GM21825 (cell line): ENCODE results near the gene MRC1.
"Not testable (repeated sequence)": the region's sequence is repeated elsewhere in the genome, so short reads cannot be mapped to it uniquely, and the experiment has no call there.

Source experiments
- ATAC-seq: cut with Tn5 transposase; IDR thresholded peaks from one replicate; pipeline ENCODE4 v1.9.1; 2021; ENCODE audit warnings: mild to moderate bottlenecking, moderate library complexity; ENCODE audit not compliant: unreplicated experiment

Gene MRC1

GRCh38 chr10:17891435-17891834 is 82.3 kb downstream of the MRC1 start:
- ATAC-seq = no peak

GRCh38 chr10:17904564-17904963 is 95.4 kb downstream of the MRC1 start:
- ATAC-seq = no peak

DNA sequence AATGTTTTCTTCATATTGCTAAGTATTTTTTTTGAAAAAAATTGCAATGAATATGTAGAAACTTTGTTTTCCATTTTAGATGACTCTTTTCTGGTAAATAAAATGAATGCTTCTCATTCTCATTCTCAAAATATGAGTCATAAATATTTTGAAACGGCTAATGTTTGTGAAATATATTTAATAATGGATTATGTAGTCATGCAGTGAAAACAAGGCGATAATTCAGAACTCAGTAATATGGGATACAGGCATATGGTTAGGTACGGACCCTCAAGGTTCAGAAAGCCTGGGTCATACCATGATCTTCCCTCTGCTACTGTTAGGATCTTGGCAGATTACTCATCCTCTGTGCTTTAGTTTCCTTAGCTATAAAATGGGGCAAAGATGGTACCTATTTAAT is 96.3 kb downstream of the MRC1 start:
- ATAC-seq = no peak

- ATAC-seq = no peak
These were observed 96.9 kb downstream of the MRC1 start for GRCh38 chr10:17906002-17906401.

- ATAC-seq = no peak
These were observed 98.5 kb downstream of the MRC1 start for GRCh38 chr10:17907641-17908040.

DNA sequence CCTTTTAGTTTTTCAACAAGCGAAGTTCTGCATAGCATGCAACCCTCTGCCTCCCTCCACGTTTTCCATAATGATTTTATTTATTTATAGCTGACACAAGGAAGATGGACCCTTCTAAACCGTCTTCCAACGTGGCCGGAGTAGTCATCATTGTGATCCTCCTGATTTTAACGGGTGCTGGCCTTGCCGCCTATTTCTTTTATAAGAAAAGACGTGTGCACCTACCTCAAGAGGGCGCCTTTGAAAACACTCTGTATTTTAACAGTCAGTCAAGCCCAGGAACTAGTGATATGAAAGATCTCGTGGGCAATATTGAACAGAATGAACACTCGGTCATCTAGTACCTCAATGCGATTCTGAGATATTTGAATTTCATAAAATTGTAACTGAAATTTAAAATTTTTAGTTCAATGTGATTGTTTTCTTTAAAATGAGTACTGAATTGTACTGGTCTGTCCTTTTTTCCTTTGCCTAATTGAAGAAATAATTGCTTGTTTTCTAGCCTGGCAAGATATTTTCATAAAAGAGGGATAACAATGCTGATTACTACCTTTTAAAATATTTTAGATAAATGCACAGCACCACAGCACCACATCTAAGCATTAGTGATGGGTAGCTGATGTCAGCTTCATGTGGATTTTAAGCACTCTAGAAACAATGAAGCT is 101.1 kb downstream of the MRC1 start:
- peak; percentile 77 for ATAC-seq

DNA sequence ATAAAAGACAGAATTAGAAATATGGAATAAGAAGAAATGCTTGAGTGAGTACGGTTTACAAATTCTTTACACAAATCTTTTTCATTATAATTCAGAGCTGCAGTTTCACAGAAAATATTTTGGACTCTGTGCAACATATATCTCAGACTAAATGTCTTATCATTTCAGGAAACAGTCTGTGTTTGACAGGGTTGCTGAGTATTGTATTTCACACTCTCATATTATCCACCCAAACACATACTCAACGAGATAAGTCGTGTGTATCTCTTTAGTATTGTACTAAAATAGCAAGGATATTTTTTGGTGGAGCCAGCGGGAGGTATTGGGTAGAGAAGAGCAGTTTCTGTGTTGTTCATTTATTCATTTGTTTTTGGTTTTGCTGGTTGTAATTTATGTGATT is 103.6 kb downstream of the MRC1 start:
- no peak for ATAC-seq

- no peak for ATAC-seq
These were observed 104.5 kb downstream of the MRC1 start for GRCh38 chr10:17913604-17914003.

- ATAC-seq = no peak
These were observed 105.3 kb downstream of the MRC1 start for GRCh38 chr10:17914169-17915045.

DNA sequence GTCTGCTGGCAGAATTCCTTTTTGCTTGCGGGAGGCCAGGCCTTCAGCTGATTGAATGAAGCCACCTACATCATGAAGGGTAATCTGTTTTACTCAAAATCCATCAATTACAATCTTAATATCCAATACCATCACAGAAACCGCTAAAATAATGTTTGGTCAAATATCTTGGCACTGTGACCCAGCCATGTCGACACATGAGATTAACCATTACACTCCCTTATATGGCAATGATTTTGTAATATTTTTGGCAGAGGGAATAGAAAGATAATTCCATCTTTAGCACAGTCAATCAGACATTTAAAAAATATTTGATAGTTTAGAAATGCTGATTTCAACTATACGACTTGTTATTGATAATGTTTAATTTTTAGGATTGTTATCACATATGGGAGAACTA is 106.0 kb downstream of the MRC1 start:
- ATAC-seq = no peak

DNA sequence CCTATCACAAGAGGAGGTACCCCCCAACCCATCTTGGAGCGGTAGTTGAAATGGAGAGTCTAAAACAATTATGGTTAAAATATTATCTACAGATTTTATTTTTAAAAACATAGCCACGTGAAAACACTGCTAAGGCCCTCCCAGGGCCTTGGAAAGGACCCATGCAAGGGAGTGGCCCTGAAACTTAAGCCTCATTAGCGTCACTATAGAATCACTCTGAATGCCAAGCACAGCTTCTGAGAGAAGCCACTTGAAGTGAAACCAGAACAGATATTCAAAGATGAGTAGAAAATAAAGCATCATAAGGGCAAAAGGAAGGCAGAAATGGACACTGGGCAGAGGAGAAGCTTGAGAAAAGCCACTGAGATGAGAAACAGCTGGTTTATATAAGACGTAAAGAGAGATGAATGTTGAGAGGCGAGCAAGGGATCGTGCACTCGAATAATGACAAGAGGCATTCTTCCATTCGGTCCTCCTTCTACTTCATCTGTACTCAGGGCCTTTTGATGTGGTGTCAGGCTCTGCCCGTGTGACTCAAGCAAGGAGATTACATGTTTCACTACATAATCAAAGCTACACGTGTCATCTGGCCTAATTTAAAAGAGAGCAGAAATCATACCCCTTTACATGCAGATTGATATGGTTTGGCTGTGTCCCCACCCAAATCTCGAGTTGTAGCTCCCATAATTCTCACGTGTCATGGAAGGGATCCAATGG is 109.2 kb downstream of the MRC1 start:
- ATAC-seq = no peak

DNA sequence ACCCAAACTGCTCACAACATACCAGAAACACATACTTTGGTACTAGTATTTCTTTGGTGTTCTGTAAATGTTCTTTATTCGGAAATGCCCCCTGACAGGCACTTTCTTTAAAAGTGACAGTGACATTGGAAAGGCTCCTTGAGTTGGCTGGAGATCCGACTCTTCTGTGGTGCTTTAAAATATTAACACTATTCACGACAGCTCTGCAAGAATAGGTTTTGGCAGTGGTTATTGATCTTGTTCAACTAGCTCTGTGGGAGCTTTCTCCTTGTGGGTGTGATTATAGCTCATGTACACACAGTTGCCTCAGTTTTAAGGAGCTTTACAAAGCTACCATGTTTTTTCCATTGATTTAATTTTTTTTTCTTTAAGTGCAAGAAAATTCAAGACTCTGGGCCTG is 112.2 kb downstream of the MRC1 start:
- no peak for ATAC-seq

- no peak for ATAC-seq
These were observed 114.6 kb downstream of the MRC1 start for GRCh38 chr10:17923728-17924127.

DNA sequence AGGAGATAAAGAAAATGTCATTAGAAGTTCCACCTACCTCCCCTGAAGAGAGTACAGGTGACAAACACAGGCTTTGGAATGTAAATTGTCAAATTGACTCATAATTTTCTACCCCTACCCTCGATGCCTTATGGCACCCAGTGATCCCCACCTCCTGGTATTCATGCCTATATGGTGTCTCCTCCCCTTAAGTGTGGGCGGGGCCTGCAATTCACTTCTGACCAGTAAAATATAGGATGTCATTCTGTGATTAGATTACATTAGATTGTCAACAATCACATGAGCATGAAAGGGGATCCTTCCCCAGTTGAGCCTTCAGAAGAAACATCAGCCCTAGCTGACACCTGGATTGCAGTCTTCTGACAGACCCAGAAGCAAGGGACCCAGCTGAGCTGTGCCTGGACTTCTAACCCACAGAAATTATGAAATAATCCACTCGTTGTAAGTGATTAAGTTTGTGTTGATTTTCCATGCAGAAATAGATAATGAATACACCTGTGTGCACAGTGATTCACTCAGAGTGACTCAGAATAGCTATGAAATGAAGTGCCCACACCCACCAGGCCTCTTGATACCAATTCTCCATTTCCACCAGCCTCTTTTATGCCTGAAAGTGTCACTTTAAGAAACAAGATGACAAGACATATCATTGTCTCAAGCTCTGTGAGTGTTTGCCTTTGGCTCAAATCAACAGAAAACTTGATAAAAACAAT is 134.0 kb downstream of the MRC1 start:
- no peak for ATAC-seq

DNA sequence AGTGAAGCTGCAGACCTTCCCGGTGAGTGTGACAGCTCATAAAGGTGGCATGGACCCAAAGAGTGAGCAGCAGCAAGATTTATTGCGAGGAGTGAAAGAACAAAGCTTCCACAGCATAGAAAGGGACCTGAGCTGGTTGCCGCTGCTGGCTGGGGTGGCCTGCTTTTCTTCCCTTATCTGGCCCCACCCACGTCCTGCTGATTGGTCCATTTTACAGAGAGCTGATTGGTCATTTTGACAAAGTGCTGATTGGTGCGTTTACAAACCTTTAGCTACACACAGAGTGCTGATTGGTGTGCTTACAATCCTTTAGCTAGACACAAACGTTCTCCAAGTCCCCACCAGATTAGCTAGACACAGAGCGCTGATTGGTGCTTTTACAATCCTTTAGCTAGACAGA is 141.1 kb downstream of the MRC1 start:
- ATAC-seq = not testable (repeated sequence)

GRCh38 chr10:17950726-17951125 is 141.6 kb downstream of the MRC1 start:
- no peak for ATAC-seq

- no peak for ATAC-seq
These were observed 142.8 kb downstream of the MRC1 start, which contains the start of gene SLC39A12 for GRCh38 chr10:17951868-17952371. Gene SLC39A12, plus strand, starts transcription at chr10:17951918. Its CDS starts 1,359 bp downstream, at chr10:17953277.

DNA sequence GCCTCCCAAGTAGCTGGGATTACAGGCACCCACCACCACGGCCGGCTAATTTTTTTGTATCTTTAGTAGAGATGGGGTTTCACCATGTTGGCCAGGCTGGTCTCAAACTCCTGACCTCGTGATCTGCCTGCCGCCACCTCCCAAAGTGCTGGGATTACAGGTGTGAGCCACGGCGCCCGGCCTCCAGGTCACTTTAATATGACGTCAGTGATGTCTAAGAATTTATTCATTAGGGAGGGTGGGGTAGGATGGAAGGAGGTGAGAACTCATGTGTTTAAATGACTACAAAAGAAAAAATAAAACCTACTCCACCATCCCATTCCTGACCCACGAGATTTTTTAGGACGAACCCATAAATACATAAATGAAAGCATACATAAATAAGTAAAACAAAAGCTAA is 145.2 kb downstream of the MRC1 start:
- ATAC-seq = not testable (repeated sequence)

DNA sequence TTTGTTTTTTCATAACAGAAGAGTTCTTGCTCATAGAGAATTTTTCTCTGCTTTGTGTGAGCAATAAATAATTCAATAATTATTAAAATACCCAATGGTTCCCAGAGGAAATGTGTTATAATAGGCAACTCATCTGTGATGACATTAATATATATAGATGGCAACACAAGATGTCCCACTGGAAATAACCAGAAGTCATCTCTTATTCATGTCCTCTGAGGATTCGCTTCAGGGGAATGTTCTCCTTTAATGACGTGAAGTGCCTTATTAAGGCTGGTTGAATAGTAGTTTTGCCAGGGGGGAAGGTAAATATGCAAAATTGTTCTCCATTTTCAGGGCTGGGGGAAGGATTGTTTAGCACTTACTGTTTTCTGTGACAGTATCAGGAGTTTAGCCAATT is 145.7 kb downstream of the MRC1 start:
- ATAC-seq = no peak

DNA sequence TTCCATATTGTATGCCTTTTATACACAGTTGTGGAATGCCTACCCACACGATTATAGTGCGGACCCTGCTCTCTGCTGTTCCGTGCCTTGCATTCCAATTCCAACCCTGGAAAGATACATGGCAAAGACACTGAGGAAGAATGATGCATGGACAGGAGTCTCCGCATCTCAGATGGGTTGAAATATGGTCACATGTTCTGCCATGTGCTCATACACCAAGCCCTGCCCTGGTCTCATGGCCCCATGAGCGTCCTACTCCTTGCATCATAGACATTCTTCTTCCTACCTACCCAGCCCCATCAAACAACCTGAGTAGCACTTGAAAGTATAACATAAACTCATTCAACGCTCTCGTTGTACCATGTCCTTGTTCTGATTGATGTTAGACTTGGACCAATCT is 148.9 kb downstream of the MRC1 start:
- ATAC-seq = no peak

DNA sequence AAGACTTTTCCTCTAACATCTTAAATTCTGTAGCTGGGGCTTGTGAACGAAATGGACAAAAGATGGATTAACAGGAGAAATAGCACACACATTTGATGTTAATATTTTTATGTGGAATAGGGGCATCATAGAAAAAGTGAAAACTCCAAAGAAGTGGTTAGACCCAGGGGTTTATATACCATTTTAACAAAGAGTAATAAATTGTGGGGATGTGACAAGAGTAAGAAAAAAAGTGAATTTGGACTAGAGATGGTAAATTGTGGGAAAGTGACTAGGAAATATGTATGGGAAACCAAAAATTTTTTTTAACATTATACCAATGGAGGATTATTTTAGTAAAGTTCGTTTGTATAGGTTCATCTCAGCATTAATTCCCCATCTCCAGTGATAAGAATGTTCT is 150.7 kb downstream of the MRC1 start:
- no peak for ATAC-seq
